COLO668 (cell line): ENCODE results near the gene INHBB.
"Not testable (repeated sequence)": the region's sequence is repeated elsewhere in the genome, so short reads cannot be mapped to it uniquely, and the experiment has no call there.

Experiments
- DNase-seq: peaks from one replicate; lab custom pipeline; 2025; ENCODE audit not compliant: unreplicated experiment; lab: John Stamatoyannopoulos, UW

INHBB gene

DNA sequence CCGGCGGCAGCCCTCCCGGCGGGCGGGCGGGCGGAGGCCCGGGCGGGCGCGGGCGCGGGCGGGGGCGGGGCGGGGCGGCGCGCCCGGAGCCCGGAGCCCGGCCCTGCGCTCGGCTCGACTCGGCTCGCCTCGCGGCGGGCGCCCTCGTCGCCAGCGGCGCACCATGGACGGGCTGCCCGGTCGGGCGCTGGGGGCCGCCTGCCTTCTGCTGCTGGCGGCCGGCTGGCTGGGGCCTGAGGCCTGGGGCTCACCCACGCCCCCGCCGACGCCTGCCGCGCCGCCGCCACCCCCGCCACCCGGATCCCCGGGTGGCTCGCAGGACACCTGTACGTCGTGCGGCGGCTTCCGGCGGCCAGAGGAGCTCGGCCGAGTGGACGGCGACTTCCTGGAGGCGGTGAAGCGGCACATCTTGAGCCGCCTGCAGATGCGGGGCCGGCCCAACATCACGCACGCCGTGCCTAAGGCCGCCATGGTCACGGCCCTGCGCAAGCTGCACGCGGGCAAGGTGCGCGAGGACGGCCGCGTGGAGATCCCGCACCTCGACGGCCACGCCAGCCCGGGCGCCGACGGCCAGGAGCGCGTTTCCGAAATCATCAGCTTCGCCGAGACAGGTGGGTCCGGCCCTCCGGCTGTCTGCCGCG is at the start of gene INHBB:
TSS of gene INHBB (plus strand) at position 111 of the 641 bp plus-strand sequence. CDS start at position 164, 53 bp downstream.
- DNase-seq = peak; percentile 85

DNA sequence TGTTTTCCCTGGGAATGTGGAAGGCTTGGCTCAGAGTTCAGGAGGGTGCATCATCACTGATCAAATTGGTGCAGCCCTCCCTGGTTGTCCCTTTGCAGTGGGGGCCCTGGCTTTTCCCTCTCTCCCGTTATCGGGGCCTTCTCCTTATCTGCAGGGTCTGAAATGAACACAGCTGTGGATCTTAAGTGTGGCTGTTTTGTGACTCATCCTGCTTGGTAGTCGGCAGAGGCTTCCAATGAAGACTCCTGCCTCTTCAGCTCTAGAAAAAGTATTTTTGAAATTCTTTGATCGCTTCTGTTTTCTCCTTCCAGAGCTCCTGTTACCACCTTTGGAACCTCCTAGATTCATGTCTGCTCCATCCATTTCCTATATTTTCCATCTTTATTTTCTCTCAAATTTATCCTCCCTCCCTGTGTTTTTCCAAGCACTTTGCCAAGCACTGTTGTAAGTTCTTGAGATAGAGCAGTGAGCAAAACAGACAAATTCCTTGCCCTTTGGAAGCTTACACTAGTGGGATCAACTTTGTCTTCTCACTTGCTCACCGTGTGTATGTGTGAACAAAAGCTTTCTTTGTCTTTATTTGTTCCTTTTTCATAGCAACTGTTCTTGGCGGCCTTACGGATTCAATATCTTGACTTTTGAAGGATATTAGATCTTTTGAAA is 47.6 kb upstream of the INHBB start:
- no peak for DNase-seq

DNA sequence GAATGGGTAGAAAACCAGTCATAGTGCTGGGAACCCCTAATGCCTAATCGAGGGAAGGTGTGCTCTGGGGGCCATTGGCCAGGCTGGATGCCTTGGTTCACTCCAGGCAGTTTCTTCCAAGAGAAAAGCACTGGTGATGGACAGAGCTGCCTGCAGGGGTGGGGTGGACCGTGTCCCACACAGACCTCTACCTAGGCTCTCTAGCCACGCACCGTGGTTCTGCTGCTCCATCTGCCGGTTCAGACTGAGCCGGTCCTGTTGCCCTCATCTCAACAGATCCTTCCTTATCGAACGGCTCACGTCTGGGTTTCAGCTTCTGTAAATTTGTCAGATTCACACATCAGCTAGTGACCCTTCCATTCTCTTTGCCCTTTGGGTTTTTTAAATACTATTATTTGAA is 46.9 kb upstream of the INHBB start:
- no peak for DNase-seq

DNA sequence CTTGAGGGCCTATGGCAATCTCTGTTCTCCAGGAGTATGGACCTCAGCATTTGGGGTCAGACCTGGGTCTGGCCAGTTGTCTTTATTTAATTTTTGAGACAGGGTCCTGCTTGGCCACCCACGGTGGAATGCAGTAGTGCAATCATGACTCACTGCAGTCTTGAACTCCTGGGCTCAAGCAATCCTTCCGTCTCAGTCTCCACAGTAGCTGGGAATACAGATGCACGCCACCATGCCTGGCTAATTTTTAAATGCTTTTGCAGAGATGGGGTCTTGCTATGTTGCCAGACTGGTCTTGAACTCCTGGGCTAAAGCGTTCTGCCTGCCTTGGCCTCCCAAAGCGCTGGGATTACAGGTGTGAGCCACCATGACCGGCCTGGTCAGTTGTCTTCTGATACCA is 46.4 kb upstream of the INHBB start:
- no peak for DNase-seq

DNA sequence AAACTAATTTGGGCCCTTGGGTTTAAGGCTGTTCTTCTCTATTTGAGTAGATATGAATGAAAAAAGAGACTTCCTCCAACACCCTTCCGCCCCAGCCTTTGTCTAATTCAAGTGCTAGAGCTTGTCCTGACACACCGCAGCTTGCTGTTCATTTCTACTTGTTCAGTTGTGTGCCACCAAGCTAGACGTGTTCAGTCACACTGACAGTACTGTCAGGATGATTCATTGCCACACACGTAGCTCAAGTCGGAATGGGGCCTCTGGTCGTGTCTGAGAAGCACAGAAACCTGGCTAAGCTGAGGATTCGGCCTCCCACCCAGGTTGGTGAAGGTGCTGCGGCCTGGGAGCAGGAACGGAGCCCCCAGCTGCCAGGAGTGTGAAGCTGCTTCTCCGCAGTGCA is 45.6 kb upstream of the INHBB start:
- no peak for DNase-seq

DNA sequence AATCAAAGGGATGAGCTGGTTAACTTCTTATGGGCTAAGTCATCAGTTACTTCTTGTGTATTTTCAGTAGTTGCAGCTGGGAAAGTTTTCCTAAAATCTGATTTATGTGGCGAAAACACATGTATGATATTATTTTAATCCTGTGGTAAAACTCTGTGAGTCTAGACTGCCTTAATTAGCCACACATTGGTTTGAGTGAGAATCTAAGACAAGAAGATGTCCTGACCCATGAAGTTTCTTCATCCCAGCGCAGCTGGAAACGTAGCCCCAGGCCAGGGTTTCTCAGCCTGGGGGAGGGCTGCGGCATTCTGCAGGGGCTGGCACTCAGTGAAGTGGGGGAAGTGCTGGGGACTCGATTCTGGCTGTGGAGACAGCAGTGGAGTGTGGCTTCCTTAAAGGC is 44.7 kb upstream of the INHBB start:
- DNase-seq = no peak

DNA sequence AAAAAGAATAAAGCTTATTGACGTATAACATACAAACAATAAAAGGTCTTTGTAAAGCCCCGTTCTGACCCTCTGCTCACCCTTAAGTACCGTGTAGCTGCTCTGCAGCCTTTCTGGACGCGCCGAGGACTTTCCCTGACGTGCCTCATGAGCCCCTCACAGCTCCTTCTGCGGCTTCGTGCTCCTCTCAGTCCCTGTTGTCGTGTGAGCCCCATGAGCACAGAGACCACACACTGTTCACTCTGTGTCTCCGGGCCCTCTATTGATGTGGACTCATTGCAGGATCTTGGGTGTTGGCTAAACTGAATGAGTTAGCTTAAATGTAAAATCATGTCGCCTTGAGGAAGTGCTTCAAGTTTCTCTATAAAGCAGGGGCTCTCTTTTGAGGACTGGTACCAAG is 43.6 kb upstream of the INHBB start:
- no peak for DNase-seq

DNA sequence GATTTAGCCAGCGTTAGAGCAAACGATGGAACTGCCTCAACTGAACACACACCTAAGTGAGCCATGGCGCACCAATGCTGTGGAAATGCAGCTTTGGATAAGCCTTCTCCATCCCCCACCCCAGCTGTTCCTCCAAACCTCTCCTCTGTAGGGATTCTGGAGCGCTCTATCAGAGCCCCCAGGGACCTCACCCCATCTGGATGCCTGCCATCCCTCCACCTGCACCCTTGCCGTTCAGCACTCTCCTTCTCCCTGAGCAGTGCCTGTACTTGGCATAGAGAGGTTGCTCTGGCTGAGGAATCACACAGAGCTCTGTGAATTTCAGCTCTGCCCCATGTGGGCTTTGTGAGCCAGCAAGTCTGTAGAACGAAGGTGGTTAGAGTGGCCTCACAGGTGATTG is 42.8 kb upstream of the INHBB start:
- no peak for DNase-seq

DNA sequence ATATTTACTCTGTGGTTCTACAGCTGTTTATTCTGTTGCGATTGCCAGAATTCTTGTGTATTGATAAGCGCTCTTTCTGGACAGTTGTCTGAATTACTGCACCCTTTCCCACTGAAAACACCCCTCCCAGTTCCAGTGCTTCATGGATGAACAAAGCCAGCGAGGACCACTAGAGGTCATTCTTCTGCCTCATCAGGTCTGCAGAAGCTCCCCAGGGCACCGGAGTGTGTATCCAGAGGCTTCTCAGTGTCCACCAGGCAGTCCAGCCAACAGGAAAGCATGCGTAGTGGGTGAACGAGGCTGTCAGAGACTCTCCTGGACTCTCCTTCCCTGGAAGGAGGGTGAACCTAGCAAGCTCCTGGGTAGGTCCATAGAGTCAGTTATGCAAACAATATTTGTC is 40.6 kb upstream of the INHBB start:
- DNase-seq = no peak

DNA sequence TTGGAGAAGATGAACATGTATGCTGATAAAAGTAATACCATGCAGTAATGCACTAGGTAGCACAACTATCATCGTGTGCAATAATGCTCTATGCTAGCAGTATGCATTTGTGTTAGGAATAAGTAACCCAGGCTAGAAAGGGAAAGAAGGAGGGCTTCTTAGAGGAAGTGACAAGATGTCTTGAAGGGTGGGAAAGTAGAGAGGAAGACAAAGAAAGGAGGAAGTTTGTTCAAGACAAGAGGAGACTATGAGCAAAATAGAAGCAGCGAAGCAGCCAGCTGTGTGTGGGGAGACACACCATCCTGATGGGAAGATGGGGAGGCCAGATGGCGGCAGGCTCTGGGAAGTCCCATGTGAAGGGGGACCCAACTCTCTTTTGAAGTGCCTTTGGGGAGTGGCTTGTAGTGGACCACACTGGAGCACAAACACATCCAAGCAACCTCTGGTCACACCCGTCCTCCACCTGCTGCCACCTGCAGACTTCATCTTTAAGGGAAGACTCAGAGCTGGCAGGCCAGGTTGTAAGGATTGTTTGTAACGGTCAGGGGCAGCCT is 39.9 kb upstream of the INHBB start:
- DNase-seq = no peak

DNA sequence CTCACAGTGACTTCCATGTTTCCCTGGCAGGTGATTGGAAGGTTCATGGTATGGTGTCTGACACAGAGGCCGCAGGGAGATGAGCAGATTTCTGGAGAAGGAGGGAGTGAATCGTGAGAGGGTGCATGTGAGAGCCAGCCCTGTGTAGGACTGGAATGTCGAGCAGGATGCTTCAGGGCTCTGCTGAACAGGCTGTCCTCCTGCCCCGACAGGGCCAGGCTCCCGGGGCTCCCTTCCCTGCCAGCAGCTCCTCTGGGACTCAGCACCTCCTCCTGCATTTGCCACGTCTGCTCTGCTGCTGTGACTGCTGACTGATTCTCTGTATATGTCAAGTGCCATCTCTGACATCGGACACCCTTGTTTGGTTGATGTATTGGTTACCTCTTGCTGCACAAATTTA is 38.5 kb upstream of the INHBB start:
- no peak for DNase-seq

DNA sequence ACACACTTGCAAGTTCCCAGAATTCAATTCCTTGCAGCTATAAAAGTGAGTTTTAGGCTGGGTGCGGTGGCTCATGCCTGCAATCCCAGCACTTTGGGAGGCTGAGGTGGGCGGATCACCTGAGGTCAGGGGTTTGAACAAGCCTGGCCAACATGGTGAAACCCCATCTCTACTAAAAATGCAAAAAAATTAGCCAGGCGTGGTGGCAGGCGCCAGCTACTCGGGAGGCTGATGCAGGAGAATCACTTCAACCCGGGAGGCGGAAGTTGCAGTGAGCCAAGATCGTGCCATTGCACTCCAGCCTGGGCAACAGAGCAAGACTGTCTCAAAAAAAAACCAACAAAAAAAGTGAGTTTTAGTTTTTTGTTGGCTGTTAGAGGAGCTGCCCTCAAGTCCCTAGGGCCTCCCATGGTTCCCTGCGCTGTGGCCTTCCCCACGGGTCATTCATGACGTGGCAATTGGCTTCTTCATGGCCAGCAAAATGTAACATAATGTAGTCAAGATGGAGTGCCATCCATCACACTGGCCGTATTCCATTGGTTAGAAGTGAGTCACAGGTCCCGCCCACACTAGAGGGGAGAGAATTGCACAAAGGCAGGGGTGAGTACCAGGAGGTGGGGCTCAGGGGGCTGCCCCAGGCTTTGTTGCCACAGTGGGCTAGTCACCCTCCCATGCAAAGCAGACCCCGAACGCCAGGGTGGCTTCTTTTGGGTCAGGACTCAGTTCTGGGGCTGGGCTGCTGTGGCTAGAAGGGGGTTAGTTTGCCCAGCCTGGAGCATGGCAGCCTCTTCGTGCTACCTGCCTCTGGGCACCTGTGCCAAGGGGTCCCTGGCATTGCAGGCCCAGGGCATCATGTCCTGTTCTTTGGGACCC is 37.7 kb upstream of the INHBB start:
- no peak for DNase-seq

DNA sequence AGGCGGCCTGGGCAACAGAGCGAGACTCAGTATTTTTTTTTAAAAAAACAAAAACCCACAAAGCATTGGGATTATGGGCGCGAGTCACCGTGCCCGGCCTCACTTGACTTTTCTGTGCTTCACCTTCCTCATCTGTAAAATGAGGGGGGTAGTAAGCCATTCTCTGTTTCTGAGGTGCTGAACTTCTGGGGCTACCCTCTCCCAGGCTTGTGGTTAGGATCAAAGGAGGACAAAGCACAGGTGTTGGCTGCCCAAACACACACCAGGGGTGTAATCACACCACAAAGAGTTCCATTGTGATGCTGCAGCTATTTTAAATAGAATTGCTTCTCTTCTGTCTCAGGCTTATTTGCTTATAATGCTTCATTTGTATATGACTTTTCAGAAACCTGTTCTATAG is 35.8 kb upstream of the INHBB start:
- DNase-seq = no peak

DNA sequence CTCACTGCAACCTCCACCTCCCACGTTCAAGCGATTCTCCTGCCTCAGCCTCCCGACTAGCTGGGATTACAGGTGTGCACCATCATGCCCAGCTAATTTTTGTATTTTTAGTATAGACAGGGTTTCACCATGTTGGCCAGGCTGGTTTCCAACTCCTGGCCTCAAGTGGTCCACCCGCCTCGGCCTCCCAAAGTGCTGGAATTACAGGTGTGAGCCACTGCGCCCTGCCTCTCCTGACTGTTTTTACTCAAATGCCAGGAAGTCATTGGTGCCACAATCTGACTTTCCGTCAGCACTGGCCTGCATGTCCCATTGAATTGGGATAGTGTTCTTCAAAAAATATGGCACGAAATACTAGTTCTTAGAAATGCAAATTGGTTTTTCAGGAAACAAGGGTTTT is 35.1 kb upstream of the INHBB start:
- DNase-seq = not testable (repeated sequence)

DNA sequence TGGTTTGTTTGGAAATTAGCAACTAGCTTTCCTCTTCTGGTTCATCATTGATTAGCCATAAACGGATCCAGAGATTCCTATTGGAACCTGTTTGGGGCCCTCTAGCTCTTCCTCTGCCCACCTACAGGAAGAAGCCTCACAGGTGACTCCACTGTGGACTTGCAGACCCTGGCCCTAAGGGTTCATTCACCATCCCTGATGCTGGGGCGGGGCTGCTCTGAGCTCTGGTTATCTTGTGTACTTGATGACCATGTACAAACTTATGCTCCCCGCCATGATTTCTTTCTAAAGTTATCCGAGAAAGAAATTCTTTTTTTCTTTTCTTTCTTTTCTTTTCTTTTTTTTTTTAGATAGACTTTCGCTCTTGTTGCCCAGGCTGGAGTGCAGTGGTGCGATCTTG is 33.9 kb upstream of the INHBB start:
- DNase-seq = no peak

DNA sequence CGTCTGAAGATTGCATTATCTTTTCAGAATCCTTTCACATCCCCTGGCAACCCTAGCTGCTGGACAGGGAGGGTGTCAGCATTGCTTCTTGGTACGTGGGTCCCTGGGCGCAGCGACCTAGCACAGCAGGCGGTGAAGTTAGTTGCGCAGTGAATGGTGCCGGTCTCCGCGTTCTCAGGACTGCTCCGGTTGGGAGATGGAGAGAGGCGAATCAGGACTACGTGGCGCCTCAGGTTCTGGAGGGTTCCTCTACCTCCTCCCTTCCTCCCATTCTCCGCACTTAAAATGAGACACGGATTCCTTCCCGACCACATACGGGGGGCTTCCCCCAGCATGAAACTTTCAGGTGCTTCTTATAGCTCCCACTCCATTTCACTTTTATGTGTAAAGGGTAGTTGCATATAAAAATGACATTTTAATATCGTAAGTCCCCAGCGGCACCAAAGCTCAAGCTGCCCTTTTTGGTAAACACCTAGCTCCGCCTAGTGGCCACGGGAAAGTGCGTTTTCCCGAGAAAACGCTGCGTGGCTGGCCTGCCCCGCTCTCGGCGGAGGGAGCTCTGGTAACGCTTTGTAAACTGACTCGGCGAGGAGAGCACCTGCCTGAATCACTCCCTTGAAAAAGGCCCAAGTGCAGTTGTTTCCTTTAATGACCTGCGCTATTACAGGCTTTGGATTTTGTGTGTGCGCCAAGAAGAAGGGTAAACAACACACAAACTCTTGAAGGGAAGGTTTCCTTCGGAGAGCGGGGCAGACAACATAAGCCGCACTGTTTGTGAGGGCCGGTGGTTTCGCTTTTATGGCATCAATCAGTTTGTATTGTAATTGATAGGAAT is 32.9 kb upstream of the INHBB start:
- DNase-seq = peak; percentile 84

DNA sequence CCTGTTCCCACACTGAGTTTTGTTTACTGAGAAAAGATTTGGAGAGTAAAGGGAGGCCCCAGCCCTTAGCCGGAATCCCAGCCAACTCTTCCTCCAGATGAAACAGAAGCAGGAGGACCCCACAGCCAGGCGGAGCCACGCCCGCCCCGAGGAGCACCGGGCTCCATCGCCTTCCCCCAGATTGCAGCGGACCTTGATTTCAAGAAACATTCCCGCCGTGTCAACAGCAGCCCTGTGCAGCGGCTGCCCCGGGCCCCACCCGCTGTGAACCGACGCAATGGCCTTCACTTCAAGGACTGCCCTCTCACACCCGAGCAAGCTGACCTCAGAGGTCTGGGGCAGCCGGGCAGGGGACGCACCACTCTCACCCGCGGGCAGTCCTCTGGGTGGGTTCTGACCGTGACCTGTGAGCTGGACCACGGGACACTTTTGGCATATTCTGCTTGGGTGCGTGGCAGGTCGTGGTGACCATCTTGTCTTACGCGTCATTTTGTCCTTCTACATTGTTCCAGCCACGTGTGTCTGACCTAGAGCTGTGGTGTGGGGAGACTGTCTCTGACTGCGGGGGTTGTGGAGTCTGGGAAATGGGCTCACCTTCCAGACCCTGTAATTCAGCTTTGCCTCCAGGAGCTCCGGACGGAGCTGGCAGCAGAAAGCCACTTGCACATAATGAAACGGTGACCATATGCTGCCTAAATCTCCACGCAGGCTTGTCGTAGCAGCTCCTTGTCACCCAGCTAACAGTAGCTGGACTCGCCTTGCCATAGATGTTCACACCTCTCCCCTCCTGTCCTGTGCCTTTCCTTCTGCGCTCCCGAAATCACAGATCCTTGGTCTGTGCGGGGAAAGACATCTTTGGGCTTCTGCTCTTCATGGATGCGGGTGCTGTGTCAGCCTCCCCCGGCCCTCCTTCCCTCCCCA is 32.0 kb upstream of the INHBB start:
- peak; percentile 39 for DNase-seq

DNA sequence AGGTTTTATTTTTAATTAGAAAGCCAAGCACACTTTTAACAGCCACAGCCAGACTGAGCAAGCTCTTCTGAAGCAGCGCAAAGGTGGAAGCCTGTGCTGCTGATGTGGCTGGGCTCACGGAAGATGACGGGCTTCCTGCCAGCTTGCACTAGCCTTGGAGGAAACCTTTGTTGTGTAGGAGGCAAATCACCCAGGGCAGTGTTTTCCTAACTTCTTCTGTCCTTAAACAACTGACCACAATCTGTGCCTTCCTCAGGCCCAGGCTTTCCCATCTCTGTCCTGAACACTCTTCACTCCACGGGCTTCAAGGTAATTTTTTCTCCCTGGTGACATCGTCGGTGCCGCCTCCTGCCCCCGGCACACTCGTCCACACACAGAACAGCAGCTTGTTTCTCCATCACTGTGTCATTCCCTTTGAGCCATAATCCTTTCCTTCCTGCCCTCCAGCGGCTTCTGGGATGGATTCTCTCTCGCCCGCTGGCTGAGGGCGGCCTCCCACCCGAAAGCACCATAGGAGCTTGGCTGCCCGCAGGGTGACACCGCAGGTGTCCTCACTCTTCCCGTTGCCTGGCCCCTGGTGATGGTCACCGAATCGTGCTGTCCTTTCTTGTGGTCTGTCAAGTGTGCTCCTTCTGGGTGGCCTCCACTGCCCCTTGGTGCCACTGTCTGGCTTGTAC is 31.1 kb upstream of the INHBB start:
- no peak for DNase-seq

DNA sequence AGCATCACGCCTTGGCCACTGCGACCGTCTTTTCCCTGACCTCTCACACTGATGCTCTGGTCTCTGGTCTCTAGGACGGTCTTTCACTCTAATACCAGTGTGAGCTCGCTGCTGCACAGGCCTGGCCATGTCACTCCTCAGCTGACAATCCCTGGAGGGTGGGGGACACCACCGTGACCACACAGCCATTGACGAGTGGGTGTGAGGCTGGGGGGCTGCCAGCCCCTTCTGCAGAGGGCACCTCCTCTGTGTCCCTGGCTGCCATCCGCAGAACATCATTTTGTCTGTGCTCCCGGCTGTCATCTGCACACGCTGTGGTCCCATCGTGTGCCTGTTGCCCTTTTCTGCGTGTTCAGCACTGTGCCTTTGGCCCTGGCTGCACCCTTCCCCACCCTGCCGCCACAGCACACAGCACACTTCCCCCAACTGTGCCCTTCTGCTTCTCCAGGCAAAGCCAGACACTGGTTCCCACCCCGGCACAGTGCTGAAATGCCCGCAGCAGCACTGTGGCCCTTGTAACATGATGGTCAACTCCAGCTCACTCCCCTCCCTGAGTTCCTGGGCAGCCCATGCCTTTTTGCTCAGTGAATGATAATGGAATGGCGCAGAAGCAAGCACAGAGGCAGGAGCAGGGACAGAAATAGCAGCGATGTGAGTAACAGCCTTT is 30.4 kb upstream of the INHBB start:
- no peak for DNase-seq
